Suprapubic skin (tissue), 4 donors: ENCODE data around the gene CBARP.

Experiments used
- EP300 ChIP-seq: sonication (generic); formaldehyde crosslinking; IDR thresholded peaks from one replicate; pipeline ENCODE4 v1.6.1; 2017; ENCODE audit warnings: antibody characterized with exemption
- POLR2A ChIP-seq, 2 donors: fragments of 450-650 bp; IDR thresholded peaks; one replicate each; pipeline ENCODE4 v1.6.1; 2017; ENCODE audit warnings: antibody characterized with exemption in 2 of 2, mild to moderate bottlenecking in 2 of 2, moderate library complexity in 2 of 2
- POLR2AphosphoS5 ChIP-seq, 3 donors: sonication (generic); formaldehyde crosslinking; IDR thresholded peaks; one replicate each; pipeline ENCODE4 v1.6.1; 2017; ENCODE audit warnings: antibody characterized with exemption in 3 of 3
- TF ChIP-seq, protein P1 (sequence below), 2 donors: fragments of 200-600 bp in 1 of 2; fragments of 450-650 bp in 1 of 2; sonication (generic) in 1 of 2; IDR thresholded peaks; one replicate each; pipeline ENCODE4 v1.5.1; 2016 to 2019; ENCODE audit warnings: antibody characterized with exemption in 2 of 2, mild to moderate bottlenecking in 1 of 2, moderate library complexity in 1 of 2

- TF ChIP-seq, protein P1, sequence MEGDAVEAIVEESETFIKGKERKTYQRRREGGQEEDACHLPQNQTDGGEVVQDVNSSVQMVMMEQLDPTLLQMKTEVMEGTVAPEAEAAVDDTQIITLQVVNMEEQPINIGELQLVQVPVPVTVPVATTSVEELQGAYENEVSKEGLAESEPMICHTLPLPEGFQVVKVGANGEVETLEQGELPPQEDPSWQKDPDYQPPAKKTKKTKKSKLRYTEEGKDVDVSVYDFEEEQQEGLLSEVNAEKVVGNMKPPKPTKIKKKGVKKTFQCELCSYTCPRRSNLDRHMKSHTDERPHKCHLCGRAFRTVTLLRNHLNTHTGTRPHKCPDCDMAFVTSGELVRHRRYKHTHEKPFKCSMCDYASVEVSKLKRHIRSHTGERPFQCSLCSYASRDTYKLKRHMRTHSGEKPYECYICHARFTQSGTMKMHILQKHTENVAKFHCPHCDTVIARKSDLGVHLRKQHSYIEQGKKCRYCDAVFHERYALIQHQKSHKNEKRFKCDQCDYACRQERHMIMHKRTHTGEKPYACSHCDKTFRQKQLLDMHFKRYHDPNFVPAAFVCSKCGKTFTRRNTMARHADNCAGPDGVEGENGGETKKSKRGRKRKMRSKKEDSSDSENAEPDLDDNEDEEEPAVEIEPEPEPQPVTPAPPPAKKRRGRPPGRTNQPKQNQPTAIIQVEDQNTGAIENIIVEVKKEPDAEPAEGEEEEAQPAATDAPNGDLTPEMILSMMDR (IDR thresholded peaks at IDR 0.05): no peak
- TF ChIP-seq POLR2A (IDR thresholded peaks at IDR 0.05) (no peak), POLR2AphosphoS5 (IDR thresholded peaks at IDR 0.05) (peak in 2 of 3 donors; percentile 20 to 72), EP300 (no peak)
These were observed 31.8 kb upstream of the CBARP start for GRCh38 chr19:1269478-1270212.
